ENCODE results near the gene ECHS1. TPM values are rescaled to one million over a fixed set of nuclear protein-coding genes. Genes with fewer than 3 reads are reported as not detected.

ECHS1 gene
- total and polyA plus RNA-seq, 4 experiments from 2014 or later, result 29.7 to 117 (median 56.0) TPM

- no peaks in the 10 kb centered on the region for H3K27me3 ChIP-seq (ENCODE audit: insufficient read depth, low read length)
- POLR2A ChIA-PET (ENCODE audit: partially characterized antibody), result interaction anchor here (0.9 to 5.3 kb wide), 5 partner anchors 8 to 33 kb away, joined by 3 to 38 read pairs (median 5); partner anchors contain the start of gene CALY
- Mint-ChIP-seq H3K27me3 (no peaks in the 10 kb centered on the region), H3K4me3 (peak overlapping the region; percentile 64 to 82 (median 77)), H3K36me3 (peaks cover 0 to 2% of the 10 kb centered on the region in 2 donors), H3K9me3 (no peaks in the 10 kb centered on the region), H3K4me1 (peaks cover 0 to 7% (median 2%) of the 10 kb centered on the region in 4 donors), H3K27ac (peak overlapping the region in 1 of 7 donors; percentile 62)
- intact Hi-C loops (cut with micrococcal nuclease), result loop anchor here (5.0 kb wide), 1 partner anchor 36 kb away; the partner anchor contains the start of gene MTG1
- peaks cover 8% of the 10 kb centered on the region for H3K4me1 ChIP-seq (ENCODE audit: insufficient read depth, low read length)
- no peaks in the 10 kb centered on the region for H3K36me3 ChIP-seq (ENCODE audit: insufficient read depth, low read length)
- peak in 1 of 5 donors; percentile 33 for DNase-seq
- CTCF ChIA-PET (ENCODE audit: partially characterized antibody), result no interaction called here
- peak overlapping the region; percentile 52 for H3K27ac ChIP-seq (ENCODE audit: low read depth, low read length)
- peak overlapping the region in 1 of 2 donors; percentile 63 for H3K4me3 ChIP-seq (ENCODE audit: low read length in 2 of 2)
- H3K9me3 ChIP-seq (ENCODE audit: control insufficient read depth in 1 of 2, low read length in 2 of 2), result no peaks in the 10 kb centered on the region
These were observed 16.4 kb downstream of the ECHS1 start for GRCh38 chr10:133356549-133357284.

- Mint-ChIP-seq H3K27ac (no peak overlapping the region), H3K36me3 (no peaks in the 10 kb centered on the region), H3K27me3 (no peaks in the 10 kb centered on the region), H3K4me1 (peaks cover 0 to 7% (median 2%) of the 10 kb centered on the region in 4 donors), H3K9me3 (no peaks in the 10 kb centered on the region), H3K4me3 (peak overlapping the region in 7 of 8 donors; percentile 42 to 73 (median 60))
- intact Hi-C loops (cut with micrococcal nuclease), result loop anchor here (5.0 kb wide), 1 partner anchor 36 kb away; the partner anchor contains the start of gene MTG1
- no peaks in the 10 kb centered on the region for H3K27me3 ChIP-seq (ENCODE audit: insufficient read depth, low read length)
- ChIA-PET CTCF (ENCODE audit: partially characterized antibody) (no interaction called here), POLR2A (ENCODE audit: partially characterized antibody) (interaction anchor here (1.0 to 5.3 kb wide), 2 partner anchors 26 to 34 kb away, joined by 3 to 38 read pairs; no protein-coding TSS in a partner anchor)
- no peaks in the 10 kb centered on the region for H3K36me3 ChIP-seq (ENCODE audit: insufficient read depth, low read length)
- DNase-seq, result peak in 1 of 5 donors; percentile 21
- H3K27ac ChIP-seq (ENCODE audit: low read depth, low read length), result no peak overlapping the region
- peaks cover 8% of the 10 kb centered on the region for H3K4me1 ChIP-seq (ENCODE audit: insufficient read depth, low read length)
- H3K4me3 ChIP-seq (ENCODE audit: low read length in 2 of 2), result no peak overlapping the region
- no peaks in the 10 kb centered on the region for H3K9me3 ChIP-seq (ENCODE audit: control insufficient read depth in 1 of 2, low read length in 2 of 2)
These were observed 17.2 kb downstream of the ECHS1 start for GRCh38 chr10:133355991-133356390.

- H3K27ac Mint-ChIP-seq, result no peak overlapping the region
- intact Hi-C loops (cut with micrococcal nuclease), result loop anchor here (5.0 kb wide), 1 partner anchor 37 kb away; the partner anchor contains the start of gene MTG1
These were observed 17.9 kb downstream of the ECHS1 start for GRCh38 chr10:133355266-133355665.

GRCh38 chr10:133354672-133355240 lies 18.4 kb downstream of the ECHS1 start:
- Mint-ChIP-seq H3K27me3 (no peaks in the 10 kb centered on the region), H3K27ac (no peak overlapping the region), H3K4me1 (peaks cover 0 to 4% (median under 1%) of the 10 kb centered on the region in 4 donors), H3K4me3 (no peak overlapping the region), H3K36me3 (no peaks in the 10 kb centered on the region), H3K9me3 (no peaks in the 10 kb centered on the region)
- peaks cover 8% of the 10 kb centered on the region for H3K4me1 ChIP-seq (ENCODE audit: insufficient read depth, low read length)
- CTCF ChIA-PET (ENCODE audit: partially characterized antibody), result interaction anchor here (0.8 kb wide), 1 partner anchor 25 kb away, joined by 3 read pairs; no protein-coding TSS in a partner anchor
- no peaks in the 10 kb centered on the region for H3K36me3 ChIP-seq (ENCODE audit: insufficient read depth, low read length)
- H3K27ac ChIP-seq (ENCODE audit: low read depth, low read length), result no peak overlapping the region
- DNase-seq, result peak in 1 of 5 donors; percentile 22
- no peak overlapping the region for H3K4me3 ChIP-seq (ENCODE audit: low read length in 2 of 2)
- H3K9me3 ChIP-seq (ENCODE audit: control insufficient read depth in 1 of 2, low read length in 2 of 2), result no peaks in the 10 kb centered on the region
- intact Hi-C loops (cut with micrococcal nuclease), result loop anchor here (5.0 kb wide), 1 partner anchor 38 kb away; the partner anchor contains the start of gene MTG1
- POLR2A ChIA-PET (ENCODE audit: partially characterized antibody), result interaction anchor here (1.0 to 5.3 kb wide), 2 partner anchors 25 to 35 kb away, joined by 3 to 38 read pairs; no protein-coding TSS in a partner anchor
- H3K27me3 ChIP-seq (ENCODE audit: insufficient read depth, low read length), result no peaks in the 10 kb centered on the region

More at GRCh38 chr10:133355266-133355665, 17.9 kb downstream of the ECHS1 start:
- peak in 1 of 5 donors; percentile 28 for DNase-seq
- ChIA-PET CTCF (ENCODE audit: partially characterized antibody) (interaction anchor here (0.8 kb wide), 1 partner anchor 26 kb away, joined by 3 read pairs; no protein-coding TSS in a partner anchor), POLR2A (ENCODE audit: partially characterized antibody) (interaction anchor here (1.0 to 5.3 kb wide), 2 partner anchors 26 to 35 kb away, joined by 3 to 38 read pairs; no protein-coding TSS in a partner anchor)
- no peaks in the 10 kb centered on the region for H3K9me3 ChIP-seq (ENCODE audit: control insufficient read depth in 1 of 2, low read length in 2 of 2)
- Mint-ChIP-seq H3K27me3 (no peaks in the 10 kb centered on the region), H3K4me3 (peak overlapping the region in 1 of 8 donors; percentile 6), H3K36me3 (no peaks in the 10 kb centered on the region), H3K4me1 (peaks cover 0 to 5% (median 2%) of the 10 kb centered on the region in 4 donors), H3K9me3 (no peaks in the 10 kb centered on the region)
- H3K27me3 ChIP-seq (ENCODE audit: insufficient read depth, low read length), result no peaks in the 10 kb centered on the region
- no peak overlapping the region for H3K4me3 ChIP-seq (ENCODE audit: low read length in 2 of 2)
- no peak overlapping the region for H3K27ac ChIP-seq (ENCODE audit: low read depth, low read length)
- H3K4me1 ChIP-seq (ENCODE audit: insufficient read depth, low read length), result peaks cover 8% of the 10 kb centered on the region
- no peaks in the 10 kb centered on the region for H3K36me3 ChIP-seq (ENCODE audit: insufficient read depth, low read length)

- Mint-ChIP-seq H3K4me3 (no peak overlapping the region), H3K36me3 (no peaks in the 10 kb centered on the region), H3K9me3 (no peaks in the 10 kb centered on the region), H3K27me3 (peaks cover 2 to 3% of the 10 kb centered on the region in 2 donors), H3K4me1 (peaks cover 0 to 4% (median 2%) of the 10 kb centered on the region in 4 donors), H3K27ac (no peak overlapping the region)
- Histone ChIP-seq H3K36me3 (ENCODE audit: insufficient read depth, low read length) (no peaks in the 10 kb centered on the region), H3K27ac (ENCODE audit: low read depth, low read length) (no peak overlapping the region), H3K4me1 (ENCODE audit: insufficient read depth, low read length) (peaks cover 8% of the 10 kb centered on the region), H3K27me3 (ENCODE audit: insufficient read depth, low read length) (peaks cover 2% of the 10 kb centered on the region), H3K9me3 (ENCODE audit: control insufficient read depth in 1 of 2, low read length in 2 of 2) (no peaks in the 10 kb centered on the region), H3K4me3 (ENCODE audit: low read length in 2 of 2) (no peak overlapping the region)
- peak in 1 of 5 donors; percentile 11 for DNase-seq
- CTCF ChIA-PET (ENCODE audit: partially characterized antibody), result interaction anchor here (0.6 to 1.5 kb wide), 3 partner anchors 9 to 96 kb away, joined by 3 to 4 read pairs (median 4); no protein-coding TSS in a partner anchor
- POLR2A ChIA-PET (ENCODE audit: partially characterized antibody), result interaction anchor here (1.2 to 1.7 kb wide), 3 partner anchors 10 to 52 kb away, joined by 3 to 5 read pairs (median 4); no protein-coding TSS in a partner anchor
- intact Hi-C loops (cut with micrococcal nuclease), result no loop called here
These were observed 19.1 kb downstream of the ECHS1 start for GRCh38 chr10:133353988-133354605.

- no peaks in the 10 kb centered on the region for H3K36me3 Mint-ChIP-seq
- Histone ChIP-seq H3K27me3 (ENCODE audit: insufficient read depth, low read length) (peaks cover 4% of the 10 kb centered on the region), H3K36me3 (ENCODE audit: insufficient read depth, low read length) (no peaks in the 10 kb centered on the region), H3K4me3 (ENCODE audit: low read length in 2 of 2) (no peak overlapping the region), H3K4me1 (ENCODE audit: insufficient read depth, low read length) (peaks cover 8% of the 10 kb centered on the region), H3K27ac (ENCODE audit: low read depth, low read length) (no peak overlapping the region), H3K9me3 (ENCODE audit: control insufficient read depth in 1 of 2, low read length in 2 of 2) (no peaks in the 10 kb centered on the region)
- H3K27me3 Mint-ChIP-seq, result peaks cover 4 to 6% of the 10 kb centered on the region in 2 donors
- H3K4me1 Mint-ChIP-seq, result peaks cover 0 to 4% (median 2%) of the 10 kb centered on the region in 4 donors
- no peaks in the 10 kb centered on the region for H3K9me3 Mint-ChIP-seq
- intact Hi-C loops (cut with micrococcal nuclease), result no loop called here
- H3K27ac Mint-ChIP-seq, result no peak overlapping the region
- no peak overlapping the region for H3K4me3 Mint-ChIP-seq
- POLR2A ChIA-PET (ENCODE audit: partially characterized antibody), result interaction anchor here (1.2 to 1.7 kb wide), 3 partner anchors 9 to 52 kb away, joined by 3 to 5 read pairs (median 4); no protein-coding TSS in a partner anchor
- DNase-seq, result peak in 1 of 5 donors; percentile 32
- CTCF ChIA-PET (ENCODE audit: partially characterized antibody), result interaction anchor here (0.6 to 1.5 kb wide), 3 partner anchors 10 to 96 kb away, joined by 3 to 4 read pairs (median 4); no protein-coding TSS in a partner anchor
These were observed 19.8 kb downstream of the ECHS1 start for GRCh38 chr10:133353202-133353959.

Data from CD4-positive, alpha-beta memory T cell (primary cell).